Measurements from ENCODE around the gene GUCY2D.
"Not testable (repeated sequence)": the region's sequence is repeated elsewhere in the genome, so short reads cannot be mapped to it uniquely, and the experiment has no call there.

The GUCY2D gene

DNA sequence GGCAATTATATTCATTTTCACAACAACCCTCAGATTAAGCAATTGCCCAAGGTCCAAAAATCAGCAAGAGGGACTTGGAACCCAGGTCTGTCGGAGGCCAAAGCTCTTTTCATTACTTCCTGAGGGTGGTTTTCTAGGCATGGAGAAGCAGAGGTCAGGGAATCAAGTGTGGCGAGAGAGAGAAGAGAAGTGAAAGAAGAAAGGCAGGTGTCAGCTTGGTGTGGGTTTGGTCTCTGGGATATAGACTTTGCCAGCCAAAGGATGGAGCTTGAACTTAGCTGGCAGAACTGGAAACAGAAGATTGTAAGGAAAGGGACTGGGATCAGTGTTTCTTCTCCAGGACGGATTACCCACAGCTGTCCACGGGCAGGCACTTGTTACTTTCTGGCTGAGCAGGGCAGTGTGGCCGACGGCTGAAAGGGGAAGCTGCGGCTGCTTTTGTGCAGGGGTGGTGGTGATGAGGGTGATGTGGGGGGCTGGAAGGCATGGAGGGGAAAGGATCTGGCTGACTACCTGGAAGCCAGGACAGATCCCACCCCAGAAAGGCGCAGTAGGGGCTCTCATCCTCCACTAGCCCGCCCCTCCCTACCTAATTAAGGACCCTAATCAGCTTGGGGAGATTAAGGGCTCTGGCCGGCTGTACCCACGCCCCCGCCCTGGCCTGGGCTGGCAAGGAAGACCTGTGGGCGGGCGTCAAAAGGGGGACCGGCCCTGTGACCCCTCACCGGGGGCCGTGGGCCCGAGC, at the start of gene GUCY2D:
TSS of gene GUCY2D (plus strand) at position 640 of the 745 bp plus-strand sequence. CDS start 433 bp downstream, outside the sequence.
- no peak for DNase-seq (ENCODE audit: low spot score)

DNA sequence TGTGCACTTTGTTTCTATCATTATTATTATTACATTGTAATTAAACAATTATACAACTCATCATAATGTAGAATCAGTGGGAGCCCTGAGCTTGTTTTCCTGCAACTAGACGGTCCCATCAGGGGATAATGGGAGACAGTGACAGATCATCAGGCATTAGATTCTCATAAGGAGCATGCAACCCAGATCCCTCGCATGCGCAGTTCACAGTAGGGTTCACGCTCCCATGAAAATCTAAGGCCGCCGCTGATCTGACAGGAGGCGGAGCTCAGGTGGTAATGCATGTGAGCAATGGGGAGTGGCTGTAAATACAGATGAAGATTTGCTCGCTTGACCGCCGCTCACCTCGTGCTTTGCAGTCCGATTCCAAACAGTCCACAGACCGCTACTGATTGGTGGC, 49.1 kb upstream of the GUCY2D start:
- DNase-seq (ENCODE audit: low spot score): not testable (repeated sequence)

DNA sequence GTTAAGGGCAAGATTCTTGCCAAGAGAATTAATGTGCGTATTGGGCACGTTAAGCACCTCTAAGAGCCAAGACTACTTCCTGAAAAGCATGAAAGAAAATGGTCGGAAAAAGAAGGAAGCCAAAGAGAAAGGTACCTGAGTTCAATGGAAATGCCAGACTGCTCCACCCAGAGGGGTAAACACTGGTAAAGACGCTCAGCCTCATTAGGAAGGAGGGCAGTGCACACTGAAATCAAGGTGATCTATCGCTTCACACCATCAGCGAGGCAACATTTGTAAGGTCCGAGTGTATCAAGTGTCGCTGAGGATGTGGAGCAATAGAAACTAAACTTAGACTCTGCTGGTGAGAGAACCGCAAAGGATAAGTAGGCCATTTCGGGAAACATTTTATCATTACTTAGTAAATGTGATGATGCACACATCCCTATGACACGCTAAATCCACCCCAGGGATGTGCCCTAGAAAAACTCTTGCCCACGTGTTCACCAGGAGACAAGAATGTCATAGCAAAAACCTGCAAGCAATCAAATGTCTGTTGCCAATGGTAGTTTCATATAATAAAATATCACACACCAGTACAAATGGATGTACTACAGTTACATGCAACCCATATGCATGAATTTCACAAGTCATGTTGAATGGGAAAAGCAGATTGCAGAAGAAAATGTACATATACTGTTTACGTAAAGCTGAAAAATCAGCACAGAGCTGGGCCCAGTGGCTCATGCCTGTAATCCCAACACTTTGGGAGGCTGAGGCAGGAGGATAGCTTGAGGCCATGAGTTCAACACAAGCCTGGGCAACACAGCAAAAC, 46.8 kb upstream of the GUCY2D start:
- no peak for DNase-seq (ENCODE audit: low spot score)

DNA sequence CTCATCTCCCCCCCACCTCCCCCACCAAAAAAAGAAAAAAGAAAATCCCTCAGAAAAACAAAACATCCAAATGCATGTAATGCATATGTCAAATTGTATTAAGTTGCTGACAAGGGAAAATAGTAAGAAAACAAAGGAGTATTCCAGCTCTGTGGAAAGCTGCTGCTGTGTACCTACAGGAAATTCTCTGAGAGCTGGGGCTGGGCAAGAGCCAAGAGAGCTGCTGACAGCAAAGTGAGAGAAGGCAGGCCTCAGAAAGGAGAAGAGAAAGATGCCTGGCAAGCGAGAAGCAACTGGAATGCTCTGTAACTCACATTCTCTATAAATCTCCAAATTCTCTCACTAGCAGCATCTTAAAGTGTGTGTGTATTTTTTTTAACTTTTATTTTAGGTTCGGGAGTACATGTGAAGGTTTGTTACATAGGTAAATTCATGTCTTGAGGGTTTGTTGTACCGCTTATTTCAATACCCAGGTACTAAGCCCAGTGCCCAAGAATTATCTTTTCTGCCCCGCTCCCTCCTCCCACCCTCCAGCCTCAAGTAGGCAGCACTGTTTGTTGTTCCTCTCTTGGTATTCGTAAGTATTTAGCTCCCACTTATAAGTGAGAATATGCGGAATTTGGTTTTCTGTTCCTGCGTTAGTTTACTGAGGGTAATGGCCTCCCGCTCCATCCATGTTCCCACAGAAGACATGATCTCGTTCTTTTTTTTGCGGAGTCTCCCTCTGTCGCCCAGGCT, 46.0 kb upstream of the GUCY2D start:
- no peak for DNase-seq (ENCODE audit: low spot score)

DNA sequence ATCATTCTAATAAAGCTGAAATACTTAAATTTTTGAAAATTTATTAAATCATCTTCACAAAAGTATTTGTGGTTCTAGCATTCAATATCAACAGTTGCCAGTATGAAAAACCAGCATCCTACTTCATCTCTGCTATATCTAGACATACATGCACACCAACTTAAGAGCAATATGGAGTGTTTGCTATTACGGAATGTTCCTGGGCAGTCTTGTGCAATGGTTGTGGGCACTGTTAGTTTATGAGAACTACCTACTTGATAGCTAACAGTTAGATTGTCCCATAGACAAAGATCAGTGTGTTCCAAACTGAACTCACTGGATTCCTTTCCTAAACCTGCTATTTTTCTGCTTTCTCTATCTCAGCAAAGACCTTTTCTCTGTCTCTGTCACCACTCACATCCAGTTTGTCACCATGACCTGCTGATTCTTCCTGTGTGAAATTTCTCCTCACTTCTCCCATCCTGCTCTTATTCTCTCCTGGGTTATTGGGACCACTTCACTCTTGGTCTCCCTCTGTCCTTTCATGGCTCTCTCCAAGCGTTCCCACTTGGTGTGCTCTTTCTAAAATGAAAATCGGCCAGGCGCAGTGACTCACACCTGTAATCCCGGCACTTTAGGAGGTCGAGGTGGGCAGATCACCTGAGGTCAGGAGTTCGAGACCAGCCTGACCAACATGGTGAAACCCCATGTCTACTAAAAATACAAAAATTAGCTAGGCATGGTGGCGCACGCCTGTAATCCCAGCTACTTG, 42.7 kb upstream of the GUCY2D start:
- DNase-seq (ENCODE audit: low spot score): no peak

DNA sequence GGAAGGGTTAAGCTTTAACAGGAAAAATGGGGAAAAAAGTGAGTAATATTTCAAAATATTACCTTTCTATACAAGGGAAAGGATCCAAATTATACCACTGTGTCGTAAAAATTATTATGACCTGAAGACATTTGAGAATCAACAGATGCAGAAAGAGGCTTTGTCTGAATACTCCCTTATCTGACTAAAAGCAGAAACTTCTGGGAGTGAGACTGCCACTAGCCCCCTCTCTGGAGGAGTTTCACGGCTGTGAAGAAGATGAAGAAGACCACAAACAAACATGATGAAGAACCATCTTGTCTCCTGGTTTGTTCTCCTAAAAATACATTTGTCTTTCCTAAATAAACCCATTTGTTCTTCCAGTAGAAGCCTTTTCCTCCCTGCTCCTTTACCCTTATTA, 41.0 kb upstream of the GUCY2D start:
- no peak for DNase-seq (ENCODE audit: low spot score)

DNA sequence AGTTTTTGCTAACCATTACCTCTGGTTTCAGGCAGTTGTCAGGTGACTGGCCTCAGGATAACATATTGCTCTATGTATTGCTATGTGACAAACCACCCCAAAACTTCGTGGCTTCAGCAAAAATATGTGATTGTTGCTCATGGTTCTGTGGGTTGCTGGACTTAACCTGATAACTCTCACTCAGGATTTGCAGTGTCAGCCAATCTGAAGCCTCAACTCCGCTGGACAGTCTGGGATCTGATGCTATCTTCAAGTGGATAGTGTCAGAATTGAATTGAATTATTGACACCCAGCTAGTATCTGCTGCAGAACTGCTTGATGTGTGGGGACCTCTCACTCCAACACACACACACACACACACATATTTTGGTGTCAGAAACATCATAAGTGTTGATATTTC, 34.7 kb upstream of the GUCY2D start:
- no peak for DNase-seq (ENCODE audit: low spot score)

DNA sequence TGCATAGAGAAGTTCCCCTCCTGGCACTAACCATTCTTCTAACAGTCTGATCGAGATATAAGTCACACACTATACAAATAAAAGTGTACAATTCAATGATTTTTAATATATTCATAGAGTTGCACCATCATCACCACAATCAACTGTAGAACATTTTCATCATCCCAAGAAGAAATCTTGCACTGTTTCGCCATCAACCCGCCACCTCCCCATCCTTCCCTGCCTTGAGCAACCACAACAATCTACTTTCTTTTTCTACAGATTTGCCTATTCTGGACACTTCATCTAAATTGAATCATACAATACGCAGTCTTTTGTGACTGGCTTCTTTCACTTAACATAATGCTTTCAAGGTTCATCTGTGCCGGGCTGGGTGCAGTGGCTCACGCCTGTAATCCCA, 33.0 kb upstream of the GUCY2D start:
- DNase-seq (ENCODE audit: low spot score): no peak

DNA sequence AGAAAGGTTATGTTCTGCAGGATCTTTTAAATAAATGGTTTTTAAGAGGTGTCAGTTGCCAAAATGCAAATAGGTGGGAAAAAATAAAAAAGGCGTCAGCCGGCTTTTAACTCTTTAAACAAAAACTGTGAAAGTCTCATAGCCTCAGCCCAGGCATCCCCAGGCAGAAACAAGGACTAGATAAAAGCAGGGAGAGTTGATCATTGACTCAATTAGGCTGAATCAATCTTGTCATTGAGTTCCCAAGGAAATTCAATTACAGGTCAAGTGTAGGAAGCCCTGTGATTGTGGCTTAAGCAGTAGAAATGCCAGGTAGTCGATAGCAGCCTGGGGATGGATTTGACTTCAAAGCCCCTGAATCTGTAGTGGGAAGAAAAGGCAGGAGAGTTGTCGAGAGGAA, 30.8 kb upstream of the GUCY2D start:
- DNase-seq (ENCODE audit: low spot score): no peak

DNA sequence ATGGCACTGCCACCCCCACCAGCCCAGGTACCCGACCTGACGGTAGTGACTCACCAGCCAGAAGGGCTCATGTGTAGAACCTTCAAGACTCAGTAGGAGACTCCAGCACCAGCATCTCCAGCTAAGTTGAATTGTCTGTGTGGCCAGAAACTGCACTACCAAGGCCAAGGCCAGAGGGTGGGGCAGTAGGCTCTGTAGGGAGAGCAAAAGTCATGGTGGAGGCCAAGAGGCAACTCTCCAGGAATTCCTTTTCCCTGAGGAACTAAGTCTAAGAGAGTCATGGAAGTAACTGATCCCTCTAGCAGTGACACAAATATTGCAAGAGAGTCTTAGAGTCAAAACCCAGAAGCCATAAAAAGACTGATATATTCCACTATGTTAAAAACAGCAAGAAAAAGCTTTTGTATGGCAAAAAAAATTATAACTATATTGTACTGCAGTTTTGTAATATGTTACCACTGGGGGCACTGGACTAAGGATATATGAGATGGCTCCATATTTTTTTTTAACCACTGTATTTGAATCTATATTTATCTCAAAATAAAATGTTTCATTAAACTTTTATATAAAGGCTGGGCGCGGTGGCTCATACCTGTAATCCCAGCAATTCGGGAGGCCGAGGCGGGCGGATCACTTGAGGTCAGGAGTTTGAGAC, 30.2 kb upstream of the GUCY2D start:
- no peak for DNase-seq (ENCODE audit: low spot score)

DNA sequence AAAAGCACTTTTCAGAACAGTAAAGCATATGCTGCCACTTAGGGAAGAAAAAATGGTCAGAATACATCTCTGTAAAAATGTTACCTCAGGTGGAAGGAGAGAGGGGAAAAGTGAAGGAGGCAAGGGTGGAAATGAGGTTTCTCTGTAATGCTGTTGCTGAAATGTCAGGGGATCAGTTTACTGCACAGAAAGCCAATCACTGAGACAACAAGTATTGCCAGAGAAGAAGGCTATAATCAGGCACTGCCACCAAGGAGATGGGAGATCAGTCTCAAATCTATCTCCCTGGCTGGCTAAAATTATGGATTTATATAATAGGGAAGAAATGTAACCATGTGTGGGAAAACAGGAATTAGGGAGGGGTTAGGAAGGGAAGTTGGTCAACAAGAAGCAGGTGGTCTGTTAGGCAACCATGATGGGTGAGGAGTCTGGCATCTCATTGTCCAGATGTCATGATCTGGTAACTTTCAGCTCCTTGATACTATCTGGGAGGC, 27.7 kb upstream of the GUCY2D start:
- no peak for DNase-seq (ENCODE audit: low spot score)

DNA sequence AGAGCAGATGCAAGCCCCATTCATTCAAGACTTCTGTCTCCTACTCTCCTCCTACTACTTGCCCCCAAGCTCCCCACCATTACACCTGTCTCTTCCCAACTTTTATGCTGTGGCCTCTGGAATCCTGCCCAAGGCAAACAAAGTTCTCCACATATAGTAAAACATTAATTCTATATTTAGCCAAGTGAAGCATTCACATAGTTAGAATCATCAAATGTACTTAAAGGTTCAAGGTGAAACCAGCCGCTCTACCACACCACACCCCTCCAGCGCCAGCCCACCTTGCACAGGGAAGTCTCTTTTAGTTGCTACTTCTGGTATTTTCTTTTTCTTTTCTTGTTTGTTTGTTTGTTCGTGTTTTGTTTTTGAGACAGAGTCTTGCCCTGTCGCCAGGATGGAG, 25.4 kb upstream of the GUCY2D start:
- no peak for DNase-seq (ENCODE audit: low spot score)

DNA sequence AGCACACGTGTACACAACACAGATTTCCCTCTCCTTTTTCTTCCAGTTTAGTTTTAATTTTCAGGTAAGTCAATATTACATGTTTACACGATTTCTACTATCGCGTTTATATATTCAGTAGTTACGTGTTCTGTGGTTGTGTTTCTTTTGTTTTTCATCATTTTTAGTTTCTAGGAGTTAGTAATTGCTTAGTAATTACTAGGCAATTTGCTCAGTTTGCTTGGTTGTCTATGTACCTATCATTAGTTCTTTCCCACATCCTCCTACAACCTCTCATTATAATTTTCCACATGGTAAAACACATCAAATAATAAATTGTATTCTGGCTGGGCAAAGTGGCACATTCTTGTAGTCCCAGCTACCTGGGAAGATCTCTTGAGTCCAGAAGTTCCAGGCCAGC, 24.6 kb upstream of the GUCY2D start:
- DNase-seq (ENCODE audit: low spot score): no peak

DNA sequence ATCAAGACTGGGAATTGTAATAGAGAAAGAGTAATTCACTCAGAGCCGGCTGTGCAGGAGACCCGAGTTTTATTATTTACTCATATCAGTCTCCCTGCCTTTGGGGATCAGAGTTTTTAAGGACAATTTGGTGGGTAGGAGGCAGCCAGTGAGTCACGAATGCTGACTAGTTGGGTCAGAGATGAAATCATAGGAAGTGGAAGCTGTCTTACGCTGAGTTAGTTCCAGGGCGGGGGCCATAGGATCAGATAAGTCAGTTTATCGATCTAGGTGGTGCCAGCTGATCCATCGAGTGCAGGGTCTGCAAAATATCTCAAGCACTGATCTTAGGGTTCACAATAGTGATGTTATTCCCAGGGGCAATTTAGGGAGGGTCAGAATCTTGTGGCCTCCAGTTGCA, 20.2 kb upstream of the GUCY2D start:
- DNase-seq (ENCODE audit: low spot score): no peak

DNA sequence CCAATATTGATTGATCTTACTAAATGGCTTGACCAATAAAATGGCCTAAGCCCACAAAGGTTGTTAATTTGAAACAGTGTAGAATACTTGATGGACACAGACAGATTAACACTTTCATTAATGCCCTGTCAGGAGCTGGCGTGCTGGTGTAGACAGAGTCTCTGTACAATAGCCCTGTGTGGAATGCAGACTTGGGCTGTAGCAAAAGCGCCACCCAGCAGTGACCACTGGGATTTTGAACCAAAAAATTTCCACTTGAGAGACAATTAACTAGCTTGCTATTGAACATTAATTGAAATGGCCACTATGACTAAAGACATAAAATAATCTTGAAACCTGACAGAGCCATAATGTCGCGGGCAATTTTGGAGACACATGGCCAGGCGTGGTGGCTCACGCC, 19.7 kb upstream of the GUCY2D start:
- no peak for DNase-seq (ENCODE audit: low spot score)

DNA sequence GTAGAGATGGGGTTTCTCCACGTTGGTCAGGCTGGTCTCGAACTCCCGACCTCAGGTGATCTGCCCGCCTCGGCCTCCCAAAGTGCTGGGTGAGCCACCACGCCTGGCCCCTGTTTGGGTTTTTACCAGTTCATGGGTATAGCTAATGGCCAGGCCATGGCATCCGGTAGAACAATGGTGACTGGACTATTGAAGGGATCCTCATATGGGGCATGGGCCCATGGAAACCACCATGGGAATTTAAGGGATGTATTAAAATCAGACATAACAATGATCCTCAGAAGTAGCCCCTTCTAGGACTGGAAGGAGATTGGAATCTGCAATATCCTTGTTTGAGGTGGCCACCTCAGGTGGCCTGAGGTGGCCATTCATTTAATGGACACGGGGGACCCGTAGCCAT, 17.5 kb upstream of the GUCY2D start:
- DNase-seq (ENCODE audit: low spot score): no peak

DNA sequence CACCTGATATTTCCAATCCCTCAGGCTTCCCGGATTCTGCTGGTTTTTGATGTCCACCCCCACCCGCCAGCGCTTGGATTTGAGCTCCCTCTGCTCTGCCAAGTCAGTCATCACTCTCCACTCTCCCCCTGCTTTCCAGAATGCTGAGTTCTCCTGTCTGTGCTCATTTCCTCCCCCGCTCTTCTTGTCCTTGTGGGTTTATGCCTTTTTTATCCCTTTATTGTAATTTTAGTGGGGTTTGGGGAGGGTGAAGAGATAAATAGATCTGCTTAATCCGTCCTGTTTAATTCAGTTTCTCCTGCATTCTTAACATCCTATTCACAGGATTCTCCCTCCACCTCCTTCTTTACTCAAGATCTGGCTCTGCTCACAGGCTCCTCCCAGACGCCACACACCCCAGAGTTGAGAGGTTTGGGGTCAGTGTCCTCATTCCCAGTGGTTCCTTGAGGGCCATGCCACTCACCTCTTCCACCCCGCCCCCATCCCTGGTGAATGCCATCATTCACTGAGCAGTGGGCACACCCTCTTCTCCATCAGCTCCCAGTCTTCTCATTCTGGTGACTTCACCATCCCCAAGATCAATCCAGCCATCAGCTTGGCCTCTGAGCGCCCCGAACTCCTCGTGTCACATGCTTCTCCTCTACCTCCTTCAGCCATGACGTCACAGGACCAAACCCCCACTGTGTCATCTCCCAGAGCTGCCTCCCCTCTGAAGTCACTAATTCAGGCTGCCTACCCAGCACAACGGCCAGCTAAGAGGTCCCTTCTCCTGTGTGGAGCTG, 15.1 kb upstream of the GUCY2D start:
- no peak for DNase-seq (ENCODE audit: low spot score)

DNA sequence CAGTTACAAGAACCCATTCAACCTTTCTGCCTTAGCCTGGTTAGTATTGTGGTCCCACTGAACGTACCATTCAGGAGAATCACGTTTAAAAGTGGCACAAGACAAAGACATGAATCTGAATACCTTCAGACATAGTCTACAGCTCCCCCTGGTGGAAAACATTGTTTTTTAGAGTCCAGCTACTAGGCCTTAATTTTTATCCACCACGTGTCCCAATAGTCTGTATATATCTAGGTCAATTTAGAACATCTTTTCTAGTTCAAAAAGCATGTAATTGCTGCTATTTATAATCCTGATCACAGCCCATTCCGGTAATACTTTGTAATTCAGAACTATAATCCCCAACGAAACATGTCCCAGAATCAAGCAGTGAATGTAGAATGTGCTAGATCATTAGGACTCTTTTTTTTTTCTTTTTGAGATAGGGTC, 13.7 kb upstream of the GUCY2D start:
- DNase-seq (ENCODE audit: low spot score): peak; percentile 92

DNA sequence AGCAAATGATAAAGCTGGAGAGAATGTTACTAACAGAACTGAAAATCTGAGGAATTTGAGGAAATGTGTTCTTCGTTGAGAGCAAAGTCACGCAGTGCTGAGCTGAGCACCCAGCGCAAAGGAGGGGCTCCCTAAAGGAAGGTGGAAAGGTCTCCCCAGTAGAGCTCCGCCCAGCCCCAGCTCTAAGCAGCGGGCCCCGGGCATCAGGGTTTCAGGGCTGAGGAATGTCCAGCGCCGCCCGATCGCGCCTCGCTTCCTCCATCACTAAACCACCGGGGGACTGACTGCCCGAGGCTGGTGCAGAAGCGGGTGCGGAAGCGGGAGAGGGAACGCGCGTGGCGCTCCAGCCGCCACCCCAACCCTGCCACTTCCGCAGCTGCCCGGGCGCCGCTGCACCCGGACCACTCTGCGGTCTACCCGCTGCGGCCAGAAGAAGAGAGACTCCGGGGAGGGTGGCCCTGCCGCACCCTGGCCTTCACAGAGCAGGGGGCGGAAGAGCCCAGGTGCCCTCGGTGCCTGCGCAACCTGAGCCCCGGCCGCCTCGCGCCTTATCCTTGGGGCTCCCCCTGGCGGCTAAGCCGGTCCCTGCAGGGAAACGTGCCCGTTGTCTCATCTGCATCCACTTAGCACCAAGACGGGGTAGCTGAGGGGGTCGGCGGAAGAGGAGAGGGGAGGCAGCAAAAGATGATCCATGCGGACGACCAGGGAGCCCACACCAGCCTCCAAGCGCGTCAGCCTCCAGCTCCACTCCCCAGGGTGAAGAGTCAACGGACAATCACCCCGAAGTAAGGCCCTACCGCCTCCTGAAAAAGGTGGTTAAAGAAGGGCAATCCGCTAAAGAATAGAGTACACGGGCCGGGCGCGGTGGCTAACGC, 12.4 kb upstream of the GUCY2D start:
- peak; percentile 94 for DNase-seq (ENCODE audit: low spot score)

DNA sequence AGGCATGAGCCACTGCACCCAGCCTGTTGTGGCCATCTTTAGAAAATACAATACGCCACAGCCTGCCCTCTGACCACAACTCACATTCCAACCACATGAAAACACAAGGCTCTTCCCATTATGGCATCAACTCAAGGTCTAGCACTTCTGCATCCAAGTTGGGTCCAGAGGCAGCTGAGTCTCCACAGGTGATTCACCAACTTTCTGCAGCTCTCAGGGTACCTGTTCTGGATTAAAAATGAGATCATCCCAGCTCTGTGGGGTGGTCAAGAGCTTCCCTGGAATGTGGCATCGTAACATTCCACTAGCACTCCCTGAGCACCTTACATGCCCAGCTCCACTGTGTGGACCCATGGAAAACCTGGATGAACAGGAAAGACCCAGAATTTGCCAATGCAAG, 9.9 kb upstream of the GUCY2D start:
- no peak for DNase-seq (ENCODE audit: low spot score)
